ENCODE data around the gene HID1.

GRCh38 chr17:74990581-74991105 is 18.1 kb upstream of the HID1 start:
- TF ChIP-seq SIN3A (IDR thresholded peaks at IDR 0.05; ENCODE audit: low read depth): no peak
- no peak for TF ChIP-seq CTCF (IDR thresholded peaks at IDR 0.05 in 2 of 3, conservative IDR thresholded peaks at IDR 0.05 in 1 of 3; ENCODE audit: borderline replicate concordance in 1 of 3, insufficient read depth in 1 of 3, low read depth in 2 of 3, low read length in 2 of 3)
- TF ChIP-seq POLR2A (IDR thresholded peaks at IDR 0.05; ENCODE audit: borderline replicate concordance, extremely low read depth, insufficient read depth, insufficient read length): no peak
- no peak for TF ChIP-seq ELF1 (IDR thresholded peaks at IDR 0.05; ENCODE audit: borderline replicate concordance, low read depth)
- TF ChIP-seq EZH2 (IDR thresholded peaks at IDR 0.05): no peak
- no peak for TF ChIP-seq RAD21 (IDR thresholded peaks at IDR 0.05; ENCODE audit: low read depth)
